H1 (cell line): Measurements from ENCODE around the gene B4GALT5. TPM values are rescaled to one million over a fixed set of nuclear protein-coding genes. Genes with fewer than 3 reads are reported as not detected.

Experiments
- ASH2L ChIP-seq: fragments of 200-600, 300-600 bp; sonication (generic); IDR thresholded peaks from one replicate; pipeline ENCODE4 v1.7.1; 2017; ENCODE audit warnings: low read length
- CHD7 ChIP-seq: fragments of 300-600 bp; sonication (generic); IDR thresholded peaks from 2 replicates; pipeline ENCODE4 v1.7.1; 2012; ENCODE audit warnings: low read length, moderate library complexity, mild to moderate bottlenecking, inconsistent platforms; ENCODE audit not compliant: insufficient replicate concordance
- GABPA ChIP-seq: IDR thresholded peaks from 2 replicates; pipeline ENCODE4 v1.6.1; 2011; ENCODE audit warnings: mild to moderate bottlenecking, low read length, moderate library complexity, borderline replicate concordance; ENCODE audit not compliant: insufficient read depth
- NANOG ChIP-seq: IDR thresholded peaks from 2 replicates; pipeline ENCODE4 v1.6.1; 2011; ENCODE audit warnings: low read length, low read depth, mild to moderate bottlenecking, inconsistent platforms; ENCODE audit not compliant: insufficient read depth, poor library complexity, severe bottlenecking
- SIX5 ChIP-seq: IDR thresholded peaks from 2 replicates; pipeline ENCODE4 v1.6.1; 2011; ENCODE audit warnings: mild to moderate bottlenecking, low read depth, low read length
- polyA plus RNA-seq, 7 experiments: library from polyadenylated mRNA; depleted of rRNA in 3 of 7; stranded (reverse) in 5 of 7; unstranded in 2 of 7; fragments of >200 nt in 5 of 7; fragments of 200-250 nt in 2 of 7; gene quantifications; 1 replicate in 5 of 7; 2 replicates in 1 of 7; 4 replicates in 1 of 7; pipeline versions ENCODE4 v1.2.1 to v1.2.3, GENCODE V29; 2011 to 2013; ENCODE audit warnings: missing spikeins in 2 of 7, mixed read lengths in 2 of 7
- total RNA-seq: library from RNA; stranded (reverse); fragmentation: NEBNext Ultra II Directional; extraction: Animal tissue kit (Norgen Biotek cat#: 25700); gene quantifications from 2 replicates; pipeline ENCODE4 v1.2.1, GENCODE V29; 2021

The B4GALT5 gene
- total and polyA plus RNA-seq, 2 of the 8 experiments (the other 6 are each of a cell fraction or from before 2014, with no cell fraction given): 46.5 to 75.4 TPM

DNA sequence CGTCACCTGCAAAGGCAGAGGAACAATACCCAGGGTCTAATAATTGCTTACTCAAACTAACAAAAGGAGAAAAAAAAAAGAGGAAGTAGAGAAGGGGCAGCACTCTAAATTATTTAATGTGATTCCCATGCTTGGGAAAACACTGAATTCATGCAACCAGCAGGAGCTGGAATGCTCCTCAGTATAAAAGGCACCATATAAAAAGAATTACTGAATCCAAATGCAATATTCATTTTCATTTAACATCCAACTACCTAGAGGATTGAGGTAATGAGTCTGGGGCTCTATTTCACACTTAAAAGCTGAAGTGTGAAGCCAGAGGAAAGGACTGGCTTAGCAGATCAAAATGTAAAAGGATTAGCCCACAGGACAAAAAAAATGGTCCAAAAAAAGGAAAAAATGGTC lies 8.7 kb downstream of the B4GALT5 start (continued):
- TF ChIP-seq ASH2L: no peak
- TF ChIP-seq NANOG: no peak
- no peak for TF ChIP-seq CHD7
- no peak for TF ChIP-seq SIX5
- no peak for TF ChIP-seq GABPA
